CD14-positive monocyte (primary cell): Measurements from ENCODE around the gene SLC17A4. TPM values are rescaled to one million over a fixed set of nuclear protein-coding genes. Genes with fewer than 3 reads are reported as not detected.

Experiments used
- DNase-seq, 3 donors: peaks; one replicate each; pipeline ENCODE4 v3.0.0-alpha.2; 2011 to 2022
- H2AFZ ChIP-seq: 2 replicates; pipeline ENCODE4 v1.6.0; 2012; ENCODE audit warnings: mild to moderate bottlenecking, low read depth, low read length, inconsistent platforms; ENCODE audit not compliant: insufficient read depth, poor library complexity, severe bottlenecking
- H3K27ac ChIP-seq, 2 donors: 1 replicate in 1 of 2; 2 replicates in 1 of 2; pipeline ENCODE4 v1.5.1; 2012 to 2013; ENCODE audit warnings: low read length in 2 of 2, control low read depth in 1 of 2, inconsistent platforms in 1 of 2, low read depth in 1 of 2, mild to moderate bottlenecking in 1 of 2
- H3K27me3 ChIP-seq, 2 donors: one replicate each; pipeline versions ENCODE4 v1.6.0 to v1.6.1; 2011 to 2013; ENCODE audit warnings: low read length in 2 of 2; ENCODE audit not compliant: control insufficient read depth in 2 of 2, insufficient read depth in 2 of 2
- H3K36me3 ChIP-seq, 2 donors: replicated peaks in 1 of 2; 1 replicate in 1 of 2; 2 replicates in 1 of 2; pipeline versions ENCODE4 v1.5.1 to v1.6.1; 2012 to 2013; ENCODE audit warnings: low read length in 2 of 2, control low read depth in 1 of 2, inconsistent platforms in 1 of 2, mild to moderate bottlenecking in 1 of 2; ENCODE audit not compliant: insufficient read depth in 2 of 2, control insufficient read depth in 1 of 2
- H3K4me1 ChIP-seq, 2 donors: 1 replicate in 1 of 2; 2 replicates in 1 of 2; pipeline versions ENCODE4 v1.5.1 to v1.6.1; 2012 to 2013; ENCODE audit warnings: low read length in 2 of 2, control low read depth in 1 of 2, inconsistent platforms in 1 of 2, mild to moderate bottlenecking in 1 of 2, moderate library complexity in 1 of 2; ENCODE audit not compliant: insufficient read depth in 2 of 2, control insufficient read depth in 1 of 2
- H3K4me2 ChIP-seq: replicated peaks from 2 replicates; pipeline ENCODE3; 2012; ENCODE audit warnings: low read length, moderate library complexity, mild to moderate bottlenecking; ENCODE audit not compliant: poor library complexity, severe bottlenecking; ENCODE audit errors: extremely low read depth
- H3K4me3 ChIP-seq, 3 experiments: fragments of 200-600 bp in 1 of 3; sonication (generic) in 1 of 3; replicated peaks in 1 of 3; 1 replicate in 2 of 3; 2 replicates in 1 of 3; pipeline ENCODE4 v1.5.1; 2011 to 2013; ENCODE audit warnings: low read length in 3 of 3, mild to moderate bottlenecking in 3 of 3, control low read depth in 2 of 3, low read depth in 2 of 3, inconsistent platforms in 1 of 3, moderate library complexity in 1 of 3
- H3K79me2 ChIP-seq: 2 replicates; pipeline ENCODE4 v1.6.0; 2012; ENCODE audit warnings: mild to moderate bottlenecking, control low read depth, inconsistent platforms, low read length, moderate library complexity; ENCODE audit not compliant: insufficient read depth
- H3K9ac ChIP-seq: 2 replicates; pipeline ENCODE4 v1.6.0; 2017; ENCODE audit warnings: low read length, mild to moderate bottlenecking; ENCODE audit not compliant: insufficient read depth, poor library complexity, severe bottlenecking
- H3K9me3 ChIP-seq, 2 donors: replicated peaks in 1 of 2; 1 replicate in 1 of 2; 2 replicates in 1 of 2; pipeline versions ENCODE4 v1.5.1 to v1.6.1; 2012 to 2013; ENCODE audit warnings: low read length in 2 of 2, control low read depth in 1 of 2; ENCODE audit not compliant: control insufficient read depth in 1 of 2, insufficient read depth in 1 of 2
- H4K20me1 ChIP-seq: 2 replicates; pipeline ENCODE4 v1.6.0; 2012; ENCODE audit warnings: mild to moderate bottlenecking, low read length, control low read depth, moderate library complexity; ENCODE audit not compliant: insufficient read depth
- H3K27ac Mint-ChIP-seq, 7 donors: one replicate each; pipeline ENCODE4 v1.8.0; 2020; ENCODE audit warnings: mild to moderate bottlenecking in 7 of 7, mixed read lengths in 7 of 7, moderate library complexity in 6 of 7, inconsistent platforms in 2 of 7
- H3K27me3 Mint-ChIP-seq, 3 donors: one replicate each; pipeline ENCODE4 v1.8.0; 2021 to 2022; ENCODE audit warnings: low read depth in 3 of 3, mild to moderate bottlenecking in 3 of 3, mixed read lengths in 3 of 3, moderate library complexity in 3 of 3, inconsistent platforms in 1 of 3
- H3K36me3 Mint-ChIP-seq, 2 donors: one replicate each; pipeline ENCODE4 v1.8.0; 2020; ENCODE audit warnings: mixed read lengths in 2 of 2, inconsistent platforms in 1 of 2, mild to moderate bottlenecking in 1 of 2
- H3K4me1 Mint-ChIP-seq: one replicate; pipeline ENCODE4 v1.8.0; 2020; ENCODE audit warnings: mild to moderate bottlenecking, mixed read lengths
- H3K4me3 Mint-ChIP-seq, 2 donors: one replicate each; pipeline ENCODE4 v1.8.0; 2020; ENCODE audit warnings: mild to moderate bottlenecking in 2 of 2, mixed read lengths in 2 of 2, moderate library complexity in 1 of 2
- H3K9me3 Mint-ChIP-seq, 7 donors: one replicate each; pipeline ENCODE4 v1.8.0; 2020 to 2022; ENCODE audit warnings: mixed read lengths in 7 of 7, mild to moderate bottlenecking in 6 of 7, moderate library complexity in 6 of 7, inconsistent platforms in 2 of 7
- WGBS: methylation state at CpG from one replicate; pipeline ENCODE4 v1.1.5; 2013; ENCODE audit warnings: missing lambda C conversion rate; ENCODE audit not compliant: insufficient coverage; 5-methylcytosine and 5-hydroxymethylcytosine counted together
- intact Hi-C, 2 donors: fragments of 100-400 bp; cut with micrococcal nuclease; formaldehyde crosslinking; loops; one replicate each; pipeline versions ENCODE4 v1.15.0 to v1.15.1; 2023
- polyA plus RNA-seq, 3 donors: library from polyadenylated mRNA; depleted of rRNA in 1 of 3; unstranded in 2 of 3; stranded (reverse) in 1 of 3; fragments of 300-500 nt in 2 of 3; fragments of >200 nt in 1 of 3; fragmentation: Illumina TruSeq in 2 of 3; gene quantifications; 1 replicate in 2 of 3; 2 replicates in 1 of 3; pipeline ENCODE4 v1.2.3, GENCODE V29; 2012 to 2021
- TF ChIP-seq, protein P1 (sequence below): fragments of 200-600 bp; IDR thresholded peaks from one replicate; pipeline ENCODE4 v1.8.0; 2022; ENCODE audit warnings: antibody characterized with exemption, mild to moderate bottlenecking

Gene SLC17A4
- polyA plus RNA-seq, 3 donors: not detected

DNA sequence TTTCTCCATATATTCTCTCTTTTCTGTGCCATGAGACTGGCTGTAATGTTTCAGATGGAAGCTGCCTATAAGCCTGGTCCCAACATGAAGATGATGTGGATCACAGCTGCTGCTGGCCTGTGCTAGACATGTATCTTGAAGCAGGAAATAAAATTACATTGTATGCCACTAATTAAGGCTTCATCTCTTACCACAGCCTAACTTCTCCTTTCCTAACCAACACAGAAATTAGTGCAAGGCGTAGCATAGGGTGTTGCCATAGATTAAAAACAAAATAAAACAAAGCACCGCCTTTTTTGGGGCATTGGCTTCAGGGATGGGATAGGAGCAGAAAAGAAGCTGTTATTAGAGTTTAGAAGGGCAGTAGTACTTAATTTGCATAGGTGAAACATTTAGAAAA, 4.7 kb upstream of the SLC17A4 start:
- no peaks in the 10 kb centered on the region for H3K36me3 Mint-ChIP-seq
- peak in 2 of 3 donors; percentile 2 to 4 for DNase-seq
- H3K4me1 Mint-ChIP-seq: peaks cover 4% of the 10 kb centered on the region
- Histone ChIP-seq H3K9ac (no peak overlapping the region), H3K4me1 (peaks cover 0 to 5% of the 10 kb centered on the region in 2 donors), H3K36me3 (no peaks in the 10 kb centered on the region), H2AFZ (no peak overlapping the region), H3K79me2 (no peaks in the 10 kb centered on the region), H3K27ac (no peak overlapping the region), H3K9me3 (no peaks in the 10 kb centered on the region), H3K27me3 (no peaks in the 10 kb centered on the region), H4K20me1 (no peaks in the 10 kb centered on the region), H3K4me3 (no peak overlapping the region), H3K4me2 (no peak overlapping the region)
- WGBS: no CpG with 5 or more reads among the region's 2 CpGs
- H3K4me3 Mint-ChIP-seq: no peak overlapping the region
- intact Hi-C loops: no loop called here
- H3K27me3 Mint-ChIP-seq: peaks cover 0 to 1% (median 0%) of the 10 kb centered on the region in 3 donors
- H3K27ac Mint-ChIP-seq: no peak overlapping the region
- H3K9me3 Mint-ChIP-seq: no peaks in the 10 kb centered on the region
- TF ChIP-seq, protein P1, sequence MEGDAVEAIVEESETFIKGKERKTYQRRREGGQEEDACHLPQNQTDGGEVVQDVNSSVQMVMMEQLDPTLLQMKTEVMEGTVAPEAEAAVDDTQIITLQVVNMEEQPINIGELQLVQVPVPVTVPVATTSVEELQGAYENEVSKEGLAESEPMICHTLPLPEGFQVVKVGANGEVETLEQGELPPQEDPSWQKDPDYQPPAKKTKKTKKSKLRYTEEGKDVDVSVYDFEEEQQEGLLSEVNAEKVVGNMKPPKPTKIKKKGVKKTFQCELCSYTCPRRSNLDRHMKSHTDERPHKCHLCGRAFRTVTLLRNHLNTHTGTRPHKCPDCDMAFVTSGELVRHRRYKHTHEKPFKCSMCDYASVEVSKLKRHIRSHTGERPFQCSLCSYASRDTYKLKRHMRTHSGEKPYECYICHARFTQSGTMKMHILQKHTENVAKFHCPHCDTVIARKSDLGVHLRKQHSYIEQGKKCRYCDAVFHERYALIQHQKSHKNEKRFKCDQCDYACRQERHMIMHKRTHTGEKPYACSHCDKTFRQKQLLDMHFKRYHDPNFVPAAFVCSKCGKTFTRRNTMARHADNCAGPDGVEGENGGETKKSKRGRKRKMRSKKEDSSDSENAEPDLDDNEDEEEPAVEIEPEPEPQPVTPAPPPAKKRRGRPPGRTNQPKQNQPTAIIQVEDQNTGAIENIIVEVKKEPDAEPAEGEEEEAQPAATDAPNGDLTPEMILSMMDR: no peak

DNA sequence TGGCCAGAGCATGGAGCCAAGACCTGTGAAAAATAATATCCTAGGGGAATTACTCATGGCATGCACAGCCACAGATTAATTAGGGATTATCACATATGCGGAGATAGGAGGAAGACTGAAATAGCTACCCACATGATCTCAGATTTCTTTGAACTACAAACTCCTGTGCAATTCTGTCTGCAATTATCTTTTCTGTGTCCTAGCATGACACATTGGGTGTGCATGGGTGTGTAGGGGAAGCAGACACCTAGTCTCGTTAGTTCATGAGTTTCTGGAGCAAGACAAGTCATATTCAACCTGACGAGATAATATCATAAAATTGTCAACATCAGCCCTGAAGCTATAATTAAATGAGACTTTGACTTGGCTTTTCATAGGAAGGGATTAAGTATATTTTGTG, 3.6 kb upstream of the SLC17A4 start:
- TF ChIP-seq, protein P1: no peak
- Histone ChIP-seq H3K27ac (no peak overlapping the region), H3K9me3 (no peaks in the 10 kb centered on the region), H3K9ac (no peak overlapping the region), H3K4me2 (no peak overlapping the region), H4K20me1 (no peaks in the 10 kb centered on the region), H3K4me1 (peaks cover 0 to 5% of the 10 kb centered on the region in 2 donors), H3K36me3 (no peaks in the 10 kb centered on the region), H3K79me2 (no peaks in the 10 kb centered on the region), H3K27me3 (no peaks in the 10 kb centered on the region), H2AFZ (no peak overlapping the region), H3K4me3 (no peak overlapping the region)
- Mint-ChIP-seq H3K36me3 (no peaks in the 10 kb centered on the region), H3K27me3 (peaks cover 0 to 1% (median 0%) of the 10 kb centered on the region in 3 donors), H3K4me1 (peaks cover 4% of the 10 kb centered on the region), H3K27ac (no peak overlapping the region), H3K4me3 (no peak overlapping the region), H3K9me3 (no peaks in the 10 kb centered on the region)
- 80% methylated on average over 1 of the region's 3 CpGs for WGBS
- intact Hi-C loops: no loop called here
- no peak for DNase-seq
